ENCODE data around the gene R3HDM2.

- no peak for TF ChIP-seq CTCF (IDR thresholded peaks at IDR 0.05)
- no peak for TF ChIP-seq EP300 (IDR thresholded peaks at IDR 0.05)
- no peak for TF ChIP-seq POLR2A (IDR thresholded peaks at IDR 0.05)
These were observed 158.3 kb downstream of the R3HDM2 start for GRCh38 chr12:57272337-57273151.
